HCT116 (cell line): ENCODE results near the gene ST3GAL3. TPM values are rescaled to one million over a fixed set of nuclear protein-coding genes. Genes with fewer than 3 reads are reported as not detected.
A peak's percentile ranks its signal among the peaks of the same experiment; 100 is the strongest.

Experiments
- ATAC-seq: fragments of 200-7000 bp; cut with Tn5 transposase; 2 replicates; pipeline ENCODE4 v1.9.1; 2020; ENCODE audit warnings: mild to moderate bottlenecking, moderate library complexity
- BruUV-seq: library from RNA; stranded (reverse); fragments of 400-500 nt; replicated peaks from 2 replicates; lab custom pipeline; 2021; lab: Mats Ljungman, UMichigan
- CTCF ChIA-PET: fragments of 300-600 bp; sonication (Branson Sonifier 250); formaldehyde crosslinking; loops from one replicate; lab custom pipeline; 2021; ENCODE audit warnings: antibody characterized with exemption; lab: Charles Lee
- POLR2A ChIA-PET: fragments of 300-600, 350-600 bp; sonication (Branson Sonifier 250); formaldehyde crosslinking; loops from one replicate; lab custom pipeline; 2021; ENCODE audit warnings: antibody characterized with exemption; lab: Charles Lee
- RAD21 ChIA-PET, 2 experiments: fragments of 300-600 bp; sonication (Branson Sonifier 250); formaldehyde crosslinking; loops; one replicate each; lab custom pipeline; 2023; ENCODE audit warnings: low total read pairs in 2 of 2; ENCODE audit not compliant: uncharacterized antibody in 2 of 2, unreplicated experiment in 2 of 2, low non-redundant PET in 1 of 2; lab: Charles Lee
- DNase-seq: peaks from one replicate; pipeline ENCODE4 v3.0.0-alpha.2; 2010; ENCODE audit warnings: low read depth, low spot score
- H2AFZ ChIP-seq: fragments of 200-600 bp; shearing (Covaris generic), sonication (generic); 2 replicates; pipeline ENCODE4 v1.6.1; 2017; ENCODE audit warnings: low read depth, mixed run types, mixed read lengths, antibody characterized with exemption, low read length; ENCODE audit not compliant: poor library complexity, severe bottlenecking
- H3K27ac ChIP-seq: 2 replicates; pipeline ENCODE4 v1.5.1; 2012; ENCODE audit warnings: low read depth, low read length
- H3K27me3 ChIP-seq: fragments of 200-600 bp; sonication (generic); 2 replicates; pipeline ENCODE4 v1.6.1; 2016; ENCODE audit warnings: mixed run types, low read length, mixed read lengths; ENCODE audit not compliant: insufficient read depth
- H3K36me3 ChIP-seq, 2 experiments: fragments of 200-500 bp in 1 of 2; fragments of 200-600 bp in 1 of 2; sonication (Bioruptor generic) in 1 of 2; sonication (generic) in 1 of 2; 2 replicates each; pipeline versions ENCODE4 v1.5.1 to v1.6.1; 2014 to 2016; ENCODE audit warnings: low read length in 2 of 2, inconsistent platforms in 1 of 2, mixed read lengths in 1 of 2, mixed run types in 1 of 2; ENCODE audit not compliant: insufficient read depth in 2 of 2, control insufficient read depth in 1 of 2
- H3K4me1 ChIP-seq, 2 experiments: fragments of 200-600 bp in 1 of 2; sonication (generic) in 1 of 2; 2 replicates each; pipeline versions ENCODE4 v1.5.1 to v1.6.1; 2012 to 2017; ENCODE audit warnings: low read length in 2 of 2, inconsistent platforms in 1 of 2, mild to moderate bottlenecking in 1 of 2, mixed read lengths in 1 of 2, mixed run types in 1 of 2, moderate library complexity in 1 of 2; ENCODE audit not compliant: insufficient read depth in 2 of 2, control insufficient read depth in 1 of 2
- H3K4me2 ChIP-seq: fragments of 200-600 bp; sonication (generic); 2 replicates; pipeline ENCODE4 v1.6.1; 2017; ENCODE audit warnings: mixed run types, low read length, mixed read lengths
- H3K4me3 ChIP-seq, 2 experiments: fragments of 200-600 bp in 1 of 2; sonication (generic) in 1 of 2; replicated peaks in 1 of 2; 2 replicates each; pipeline ENCODE4 v1.5.1; 2011 to 2016; ENCODE audit warnings: low read length in 2 of 2, control low read depth in 1 of 2, low read depth in 1 of 2, mild to moderate bottlenecking in 1 of 2, mixed read lengths in 1 of 2, mixed run types in 1 of 2
- H3K79me2 ChIP-seq: fragments of 200-600 bp; sonication (generic); 2 replicates; pipeline ENCODE4 v1.6.1; 2017; ENCODE audit warnings: mild to moderate bottlenecking, mixed run types, low read length, moderate library complexity, mixed read lengths; ENCODE audit not compliant: insufficient read depth
- H3K9ac ChIP-seq: fragments of 200-600 bp; sonication (generic); 2 replicates; pipeline ENCODE4 v1.6.1; 2016; ENCODE audit warnings: low read length, mixed read lengths
- H3K9me2 ChIP-seq: fragments of 200-600 bp; sonication (generic), shearing (Covaris generic); 2 replicates; pipeline ENCODE4 v1.6.1; 2017; ENCODE audit warnings: mixed run types, mild to moderate bottlenecking, moderate library complexity; ENCODE audit not compliant: insufficient read depth
- H3K9me3 ChIP-seq, 2 experiments: fragments of 200-500 bp in 1 of 2; fragments of 200-600 bp in 1 of 2; sonication (Bioruptor generic) in 1 of 2; sonication (generic) in 1 of 2; 2 replicates each; pipeline ENCODE4 v1.6.1; 2014 to 2017; ENCODE audit warnings: low read length in 2 of 2, mixed read lengths in 2 of 2, inconsistent platforms in 1 of 2, low read depth in 1 of 2, mild to moderate bottlenecking in 1 of 2, mixed run types in 1 of 2, moderate library complexity in 1 of 2; ENCODE audit not compliant: control insufficient read depth in 1 of 2, insufficient read depth in 1 of 2
- H4K20me1 ChIP-seq: fragments of 200-600 bp; sonication (generic), shearing (Covaris generic); 2 replicates; pipeline ENCODE4 v1.6.1; 2017; ENCODE audit warnings: mixed run types, mild to moderate bottlenecking, moderate library complexity; ENCODE audit not compliant: insufficient read depth
- CTCF ChIP-seq, 3 experiments: fragments of 200-600 bp in 1 of 3; sonication (generic) in 1 of 3; IDR thresholded peaks in 2 of 3; conservative IDR thresholded peaks in 1 of 3; 2 replicates each; pipeline ENCODE4 v1.5.1; 2012 to 2017; ENCODE audit warnings: low read depth in 2 of 3, low read length in 2 of 3, antibody characterized with exemption in 1 of 3, borderline replicate concordance in 1 of 3, control low read depth in 1 of 3, mild to moderate bottlenecking in 1 of 3, mixed read lengths in 1 of 3, mixed run types in 1 of 3, moderate library complexity in 1 of 3; ENCODE audit not compliant: insufficient read depth in 1 of 3
- EGR1 ChIP-seq: IDR thresholded peaks from 2 replicates; pipeline ENCODE4 v1.6.1; 2012; ENCODE audit warnings: low read depth
- ELF1 ChIP-seq: IDR thresholded peaks from 2 replicates; pipeline ENCODE4 v1.6.1; 2012; ENCODE audit warnings: low read depth, borderline replicate concordance
- FOSL1 ChIP-seq: IDR thresholded peaks from 2 replicates; pipeline ENCODE4 v1.6.1; 2012; ENCODE audit warnings: low read depth
- RAD21 ChIP-seq: IDR thresholded peaks from 2 replicates; pipeline ENCODE4 v1.6.1; 2012; ENCODE audit warnings: low read depth, mild to moderate bottlenecking
- ZBTB33 ChIP-seq: IDR thresholded peaks from 2 replicates; pipeline ENCODE4 v1.6.1; 2011; ENCODE audit warnings: mild to moderate bottlenecking, low read length, moderate library complexity; ENCODE audit not compliant: insufficient replicate concordance; ENCODE audit errors: extremely low read depth
- intact Hi-C: fragments of 100-400 bp; cut with micrococcal nuclease; formaldehyde crosslinking; loops from 2 replicates; pipeline ENCODE4 v1.10.0; 2022
- total RNA-seq: library from RNA; stranded (reverse); gene quantifications from one replicate; pipeline ENCODE4 v1.2.1, GENCODE V29; 2021; ENCODE audit not compliant: unreplicated experiment

The ST3GAL3 gene
- total RNA-seq, 1 experiment from 2014 or later, result 7.2 TPM

- TF ChIP-seq FOSL1 (no peak), EGR1 (no peak)
Observed at GRCh38 chr1:43842175-43842498, 134.8 kb downstream of the ST3GAL3 start (continued).

GRCh38 chr1:43843684-43844083 lies 136.3 kb downstream of the ST3GAL3 start:
- TF ChIP-seq ELF1 (no peak), CTCF (IDR thresholded peaks at IDR 0.05 in 2 of 3, conservative IDR thresholded peaks at IDR 0.05 in 1 of 3; ENCODE audit: borderline replicate concordance in 1 of 3, insufficient read depth in 1 of 3, low read depth in 2 of 3, low read length in 2 of 3) (peak in 1 of 3 experiments; percentile 43; a peak in 2 of 6 replicates), ZBTB33 (no peak), RAD21 (peak; percentile 67)
- POLR2A ChIA-PET, result no interaction called here
- no peak for DNase-seq
- RAD21 ChIA-PET, result interaction anchor here (1.0 to 1.2 kb wide), 2 partner anchors 91 kb away, joined by 3 to 4 read pairs; no protein-coding TSS in a partner anchor
- CTCF ChIA-PET, result interaction anchor here (4.9 kb wide), 1 partner anchor 91 kb away, joined by 22 read pairs; no protein-coding TSS in a partner anchor
- Histone ChIP-seq H3K9me2 (no peaks in the 10 kb centered on the region), H3K36me3 (no peaks in the 10 kb centered on the region), H3K79me2 (no peaks in the 10 kb centered on the region), H3K9ac (no peak overlapping the region), H3K4me2 (no peak overlapping the region), H3K9me3 (no peaks in the 10 kb centered on the region), H3K4me3 (no peak overlapping the region), H3K27ac (no peak overlapping the region), H3K4me1 (peaks cover 0 to 6% of the 10 kb centered on the region in 2 experiments; a peak in 2 of 4 replicates), H3K27me3 (no peaks in the 10 kb centered on the region), H2AFZ (no peak overlapping the region), H4K20me1 (no peaks in the 10 kb centered on the region)
- no TSS peak for BruUV-seq
- ATAC-seq, result peak; percentile 55
- intact Hi-C loops, result no loop called here
